Activated T-cell treated with anti-CD3 and anti-CD28 coated beads, Interleukin-2, amount 50 U/mL, for 4 hours (primary cell): Measurements from ENCODE around the gene ASZ1. TPM values are rescaled to one million over a fixed set of nuclear protein-coding genes. Genes with fewer than 3 reads are reported as not detected.

Experiments used
- total RNA-seq, 3 donors: library from RNA; stranded (reverse); gene quantifications; one replicate each; pipeline ENCODE4 v1.2.1, GENCODE V29; 2021

The ASZ1 gene
- total RNA-seq, 3 donors from 2014 or later, result not detected

Other genes starting within 250 kb of the ASZ1 start
- gene WNT2, start 104.4 kb downstream of the ASZ1 start, total RNA-seq, result not detected
- under 1 TPM; 0.05 to 0.16 (median 0.10) TPM for gene CFTR, start 52.5 kb upstream of the ASZ1 start, total RNA-seq